Activated T-helper 9 cell treated with anti-CD3 and anti-CD28 coated beads, Interleukin-2, amount 50 U/mL, for 16 hours (primary cell): ENCODE results near the gene ACSBG1.
A peak's percentile ranks its signal among the peaks of the same experiment; 100 is the strongest.

Source experiments
- DNase-seq: peaks from one replicate; pipeline ENCODE4 v3.0.0-alpha.2; 2020; ENCODE audit warnings: low read depth

The ACSBG1 gene

GRCh38 chr15:78203346-78204225, 30.8 kb downstream of the ACSBG1 start:
- no peak for DNase-seq

- no peak for DNase-seq
These were observed 32.8 kb downstream of the ACSBG1 start for GRCh38 chr15:78201281-78202190.

GRCh38 chr15:78200276-78200930, 34.0 kb downstream of the ACSBG1 start:
- DNase-seq = no peak

- DNase-seq = no peak
These were observed 36.7 kb downstream of the ACSBG1 start for GRCh38 chr15:78197632-78198031.

- peak; percentile 19 for DNase-seq
These were observed 38.6 kb downstream of the ACSBG1 start for GRCh38 chr15:78195735-78196201.

- no peak for DNase-seq
These were observed 39.8 kb downstream of the ACSBG1 start for GRCh38 chr15:78194568-78194925.

- no peak for DNase-seq
These were observed 40.4 kb downstream of the ACSBG1 start for GRCh38 chr15:78193731-78194567.

GRCh38 chr15:78192826-78193594, 41.4 kb downstream of the ACSBG1 start:
- no peak for DNase-seq

GRCh38 chr15:78182821-78183220, 51.5 kb downstream of the ACSBG1 start:
- no peak for DNase-seq

- DNase-seq = no peak
These were observed 52.0 kb downstream of the ACSBG1 start for GRCh38 chr15:78182336-78182700.

GRCh38 chr15:78179906-78180305, 54.5 kb downstream of the ACSBG1 start:
- DNase-seq = no peak

GRCh38 chr15:78179286-78179840, 55.0 kb downstream of the ACSBG1 start:
- no peak for DNase-seq

GRCh38 chr15:78178064-78178463, 56.3 kb downstream of the ACSBG1 start:
- DNase-seq = no peak

- no peak for DNase-seq
These were observed 56.9 kb downstream of the ACSBG1 start for GRCh38 chr15:78177447-78177873.

- DNase-seq = no peak
These were observed 59.0 kb downstream of the ACSBG1 start for GRCh38 chr15:78175330-78175729.

- DNase-seq = no peak
These were observed 60.0 kb downstream of the ACSBG1 start for GRCh38 chr15:78174401-78174800.

GRCh38 chr15:78171864-78172472, 62.4 kb downstream of the ACSBG1 start:
- DNase-seq = no peak

- DNase-seq = no peak
These were observed 63.3 kb downstream of the ACSBG1 start for GRCh38 chr15:78170848-78171773.

GRCh38 chr15:78168608-78169007, 65.8 kb downstream of the ACSBG1 start:
- DNase-seq = no peak
